NCI-H82 (cell line): ENCODE data around the gene HIF3A.

Source experiments
- DNase-seq: peaks from one replicate; lab custom pipeline; 2025; lab: John Stamatoyannopoulos, UW

The HIF3A gene

GRCh38 chr19:46383846-46384245 lies 87.0 kb downstream of the HIF3A start:
- DNase-seq, result no peak

GRCh38 chr19:46384396-46384795 lies 87.6 kb downstream of the HIF3A start:
- peak; percentile 93 for DNase-seq

- no peak for DNase-seq
These were observed 88.8 kb downstream of the HIF3A start for GRCh38 chr19:46385636-46386035.

- no peak for DNase-seq
These were observed 89.3 kb downstream of the HIF3A start for GRCh38 chr19:46386151-46386550.

- no peak for DNase-seq
These were observed 90.3 kb downstream of the HIF3A start for GRCh38 chr19:46386996-46387712.

GRCh38 chr19:46387713-46388130 lies 90.9 kb downstream of the HIF3A start:
- no peak for DNase-seq

GRCh38 chr19:46388311-46389095 lies 91.7 kb downstream of the HIF3A start:
- DNase-seq, result no peak

- DNase-seq, result no peak
These were observed 93.4 kb downstream of the HIF3A start for GRCh38 chr19:46390121-46390858.

- no peak for DNase-seq
These were observed 94.0 kb downstream of the HIF3A start for GRCh38 chr19:46390866-46391265.

- no peak for DNase-seq
These were observed 94.7 kb downstream of the HIF3A start for GRCh38 chr19:46391296-46392251.

- no peak for DNase-seq
These were observed 95.5 kb downstream of the HIF3A start for GRCh38 chr19:46392252-46392801.

GRCh38 chr19:46392837-46393236 lies 96.0 kb downstream of the HIF3A start:
- DNase-seq, result no peak
